Natural killer cell treated with Interleukin-12 subunit alpha and Interleukin-12 subunit beta and Interleukin-15 and Interleukin-18, amount 100 ng/mL, for 72 hours (primary cell): ENCODE data around the gene HGF. TPM values are rescaled to one million over a fixed set of nuclear protein-coding genes. Genes with fewer than 3 reads are reported as not detected.

Source experiments
- ATAC-seq, 2 donors: fragments of 150-1000 bp; cut with Tn5 transposase in 1 of 2; sonication (Bioruptor Pico), chemical (Tn5 transposase) in 1 of 2; 2 replicates each; pipeline ENCODE4 v1.10.0; 2021
- DNase-seq: peaks from one replicate; pipeline ENCODE4 v3.0.0; 2022; ENCODE audit warnings: low spot score
- H3K27ac Mint-ChIP-seq, 2 donors: 1 replicate in 1 of 2; 2 replicates in 1 of 2; pipeline ENCODE4 v1.8.0; 2022; ENCODE audit warnings: mixed read lengths in 2 of 2, mild to moderate bottlenecking in 1 of 2, moderate library complexity in 1 of 2
- H3K27me3 Mint-ChIP-seq, 2 donors: 1 replicate in 1 of 2; 2 replicates in 1 of 2; pipeline ENCODE4 v1.8.0; 2022; ENCODE audit warnings: mixed read lengths in 2 of 2
- H3K36me3 Mint-ChIP-seq: one replicate; pipeline ENCODE4 v1.8.0; 2022; ENCODE audit warnings: mixed read lengths
- H3K4me1 Mint-ChIP-seq, 2 donors: 1 replicate in 1 of 2; 2 replicates in 1 of 2; pipeline ENCODE4 v1.8.0; 2022; ENCODE audit warnings: low read depth in 2 of 2, mixed read lengths in 2 of 2, mild to moderate bottlenecking in 1 of 2
- H3K4me3 Mint-ChIP-seq: one replicate; pipeline ENCODE4 v1.8.0; 2022; ENCODE audit warnings: mixed read lengths
- H3K9me3 Mint-ChIP-seq: 2 replicates; pipeline ENCODE4 v1.8.0; 2022; ENCODE audit warnings: mixed read lengths
- total RNA-seq, 2 donors: library from RNA; stranded (reverse); gene quantifications; one replicate each; pipeline ENCODE4 v1.2.3, GENCODE V29; 2022

The HGF gene
- total RNA-seq, 2 donors from 2014 or later, result 0.53 TPM; not detected in 1

DNA sequence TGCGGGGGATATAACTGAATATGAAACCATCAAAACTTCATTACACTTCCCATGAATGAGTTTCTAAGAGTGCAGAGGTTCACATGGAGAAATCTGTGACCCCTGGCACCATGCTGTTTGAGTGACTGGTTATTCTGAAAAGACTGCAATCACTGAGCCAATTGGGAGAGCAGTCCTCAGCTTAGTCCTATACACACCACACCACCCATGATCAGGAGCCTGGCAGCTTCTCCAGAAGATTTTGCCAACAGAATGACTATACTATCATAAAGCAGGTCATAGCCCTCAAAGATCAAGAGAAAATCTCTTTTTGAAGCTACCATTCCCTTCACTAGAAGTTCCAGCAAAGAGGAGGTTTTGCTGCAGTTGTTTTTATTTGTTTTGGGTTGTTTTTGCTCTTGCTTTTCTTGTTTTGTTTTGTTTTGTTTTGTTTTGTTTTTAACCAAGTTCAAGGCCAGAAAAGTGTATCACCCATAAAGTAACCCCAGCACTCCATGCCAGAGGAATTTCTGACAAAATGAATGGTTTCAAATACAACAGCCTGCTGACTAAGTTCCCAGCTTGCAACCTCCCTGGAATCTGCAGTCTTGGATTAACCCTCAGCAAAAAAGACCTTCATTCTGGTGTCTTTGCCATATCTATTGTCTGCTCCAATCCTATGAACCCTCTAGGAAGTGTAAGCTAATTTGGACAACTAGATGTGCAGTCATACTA is 19.7 kb upstream of the HGF start:
- DNase-seq (no peak), ATAC-seq (no peak)
- Mint-ChIP-seq H3K9me3 (peaks cover 9% of the 10 kb centered on the region), H3K36me3 (peaks cover 4% of the 10 kb centered on the region), H3K27ac (peak overlapping the region in 1 of 2 donors; percentile 50), H3K27me3 (no peaks in the 10 kb centered on the region), H3K4me3 (no peak overlapping the region), H3K4me1 (no peaks in the 10 kb centered on the region)

- Mint-ChIP-seq H3K27me3 (no peaks in the 10 kb centered on the region), H3K36me3 (peaks cover 4% of the 10 kb centered on the region)
Measured at GRCh38 chr7:81788246-81788645, 18.4 kb upstream of the HGF start.

DNA sequence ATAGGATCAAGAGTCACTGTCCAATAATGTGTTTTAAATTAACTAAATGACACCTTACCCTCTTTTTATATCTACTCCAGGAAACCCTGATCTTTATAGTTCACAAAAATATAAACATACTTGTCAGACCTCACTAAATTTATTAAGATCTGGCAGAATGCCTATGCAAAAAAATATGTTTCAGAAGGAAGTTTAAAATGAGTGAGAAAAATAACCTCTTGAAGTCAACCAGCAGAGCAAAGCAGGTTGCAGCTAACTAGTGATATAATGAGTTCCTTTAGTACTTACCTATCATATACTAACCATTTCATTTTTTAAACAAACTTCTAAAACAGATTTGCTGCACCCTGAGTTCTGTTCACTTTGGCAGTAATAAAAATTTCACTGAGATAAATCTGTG is 14.0 kb upstream of the HGF start:
- H3K4me1 Mint-ChIP-seq, result no peaks in the 10 kb centered on the region

More at GRCh38 chr7:81788246-81788645, 18.4 kb upstream of the HGF start:
- peaks cover 9% of the 10 kb centered on the region for H3K9me3 Mint-ChIP-seq
- ATAC-seq (no peak), DNase-seq (no peak)
- no peak overlapping the region for H3K4me3 Mint-ChIP-seq
- no peaks in the 10 kb centered on the region for H3K4me1 Mint-ChIP-seq
- no peak overlapping the region for H3K27ac Mint-ChIP-seq

GRCh38 chr7:81780914-81781693 is 11.3 kb upstream of the HGF start:
- H3K27ac Mint-ChIP-seq, result no peak overlapping the region
- no peak for ATAC-seq
- no peaks in the 10 kb centered on the region for H3K9me3 Mint-ChIP-seq
- DNase-seq, result no peak
- no peak overlapping the region for H3K4me3 Mint-ChIP-seq
- H3K4me1 Mint-ChIP-seq, result no peaks in the 10 kb centered on the region
- no peaks in the 10 kb centered on the region for H3K27me3 Mint-ChIP-seq
- H3K36me3 Mint-ChIP-seq, result no peaks in the 10 kb centered on the region

More for the DNA sequence above, 14.0 kb upstream of the HGF start:
- Mint-ChIP-seq H3K4me3 (no peak overlapping the region), H3K27ac (no peak overlapping the region), H3K27me3 (no peaks in the 10 kb centered on the region), H3K9me3 (no peaks in the 10 kb centered on the region), H3K36me3 (no peaks in the 10 kb centered on the region)
- ATAC-seq (no peak), DNase-seq (no peak)

DNA sequence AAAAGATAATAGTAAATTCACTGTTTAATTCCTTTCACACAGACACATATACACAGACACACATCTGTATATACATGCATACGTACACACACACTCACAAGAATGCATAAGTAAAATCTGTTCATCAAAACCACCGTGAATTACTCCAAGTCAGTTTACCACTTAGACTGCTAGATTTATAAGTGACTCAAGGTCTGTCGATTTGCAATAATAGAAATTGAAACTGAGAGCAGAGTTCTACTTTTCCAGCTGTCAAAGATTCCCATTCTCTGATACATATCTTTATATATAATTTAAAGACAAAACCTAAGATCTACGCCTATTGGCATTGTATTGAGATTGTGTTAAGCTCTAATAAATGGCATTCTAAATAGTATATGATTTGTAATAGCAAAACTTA is 9.9 kb upstream of the HGF start:
- DNase-seq, result no peak
- Mint-ChIP-seq H3K9me3 (no peaks in the 10 kb centered on the region), H3K4me1 (no peaks in the 10 kb centered on the region), H3K36me3 (no peaks in the 10 kb centered on the region), H3K27ac (no peak overlapping the region), H3K4me3 (no peak overlapping the region), H3K27me3 (no peaks in the 10 kb centered on the region)
- ATAC-seq, result no peak

DNA sequence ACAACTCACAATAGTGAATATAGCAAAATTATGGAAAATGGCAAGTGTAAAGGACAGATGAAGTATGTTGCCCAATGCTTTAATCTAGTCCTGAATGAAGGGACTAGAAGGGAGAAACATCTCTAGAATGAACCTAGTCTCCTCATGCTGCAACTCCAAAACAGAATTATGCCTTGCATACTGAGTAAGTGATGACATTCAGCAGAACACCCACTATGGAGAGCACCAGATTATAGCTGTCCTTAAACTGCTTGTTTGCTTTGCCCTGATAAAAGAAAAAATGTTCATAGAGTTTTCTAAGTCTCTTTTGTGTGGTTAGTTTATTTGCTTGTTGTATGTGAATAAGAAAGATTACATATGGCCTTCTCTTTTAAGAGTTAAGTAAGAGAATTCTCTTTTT is 7.8 kb upstream of the HGF start:
- no peak for ATAC-seq
- no peaks in the 10 kb centered on the region for H3K27me3 Mint-ChIP-seq
- H3K4me3 Mint-ChIP-seq, result no peak overlapping the region
- no peaks in the 10 kb centered on the region for H3K9me3 Mint-ChIP-seq
- H3K27ac Mint-ChIP-seq, result no peak overlapping the region
- no peaks in the 10 kb centered on the region for H3K4me1 Mint-ChIP-seq
- no peak for DNase-seq
- H3K36me3 Mint-ChIP-seq, result no peaks in the 10 kb centered on the region

DNA sequence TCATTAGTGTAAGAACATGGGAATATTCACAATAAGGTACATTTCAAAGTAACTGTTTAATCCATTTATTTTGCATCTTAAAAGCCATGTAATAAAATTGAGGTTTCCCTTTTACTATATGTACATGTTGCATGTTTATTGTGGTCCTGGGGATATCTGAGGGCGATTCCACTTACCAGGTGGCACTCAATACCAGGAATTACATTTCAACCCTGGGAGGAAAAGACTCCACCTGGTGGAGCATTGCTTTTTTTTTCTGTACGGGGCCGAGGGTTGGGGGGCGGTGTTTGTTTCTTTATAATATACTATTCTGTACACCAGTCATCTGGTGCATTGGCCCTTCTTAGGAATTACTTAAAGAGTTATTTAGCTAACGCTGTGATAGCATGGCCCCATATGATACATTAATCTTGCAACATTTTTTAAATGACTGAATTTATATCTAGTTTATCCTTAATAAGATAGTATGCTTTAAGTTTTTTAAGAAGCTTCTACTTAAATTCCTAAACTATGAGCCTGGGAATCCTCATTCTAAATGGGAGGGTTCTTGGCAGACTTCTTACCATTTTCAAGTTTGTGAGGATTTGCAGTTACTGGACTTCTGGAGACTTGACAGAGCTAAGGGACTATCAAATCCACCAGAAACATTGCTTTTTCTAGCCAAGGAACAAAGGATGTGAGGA is 7.2 kb upstream of the HGF start:
- H3K36me3 Mint-ChIP-seq, result no peaks in the 10 kb centered on the region
- no peak overlapping the region for H3K4me3 Mint-ChIP-seq
- no peaks in the 10 kb centered on the region for H3K4me1 Mint-ChIP-seq
- H3K9me3 Mint-ChIP-seq, result no peaks in the 10 kb centered on the region
- no peaks in the 10 kb centered on the region for H3K27me3 Mint-ChIP-seq
- no peak for DNase-seq
- no peak for ATAC-seq
- no peak overlapping the region for H3K27ac Mint-ChIP-seq

DNA sequence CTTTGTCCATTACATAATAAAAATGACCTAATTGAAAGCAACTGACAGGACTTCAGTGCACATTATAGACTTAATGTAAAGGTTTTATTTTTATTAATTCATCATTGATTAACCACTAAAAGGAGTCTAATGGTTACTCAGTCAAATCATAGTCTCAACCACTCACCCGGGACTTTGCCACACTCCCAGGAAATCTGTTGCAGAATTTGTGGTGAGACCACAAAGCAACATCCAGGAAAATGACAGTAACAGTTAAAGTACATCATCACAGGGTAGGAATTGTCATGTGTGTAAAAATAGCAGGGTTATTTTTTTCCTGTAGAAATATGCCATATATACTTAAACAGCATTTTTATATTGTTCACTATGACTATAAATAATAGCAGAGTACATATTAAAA is 6.3 kb upstream of the HGF start:
- Mint-ChIP-seq H3K27ac (no peak overlapping the region), H3K9me3 (peaks cover 5% of the 10 kb centered on the region), H3K36me3 (no peaks in the 10 kb centered on the region), H3K4me3 (no peak overlapping the region), H3K4me1 (no peaks in the 10 kb centered on the region), H3K27me3 (no peaks in the 10 kb centered on the region)
- DNase-seq, result no peak
- ATAC-seq, result no peak

DNA sequence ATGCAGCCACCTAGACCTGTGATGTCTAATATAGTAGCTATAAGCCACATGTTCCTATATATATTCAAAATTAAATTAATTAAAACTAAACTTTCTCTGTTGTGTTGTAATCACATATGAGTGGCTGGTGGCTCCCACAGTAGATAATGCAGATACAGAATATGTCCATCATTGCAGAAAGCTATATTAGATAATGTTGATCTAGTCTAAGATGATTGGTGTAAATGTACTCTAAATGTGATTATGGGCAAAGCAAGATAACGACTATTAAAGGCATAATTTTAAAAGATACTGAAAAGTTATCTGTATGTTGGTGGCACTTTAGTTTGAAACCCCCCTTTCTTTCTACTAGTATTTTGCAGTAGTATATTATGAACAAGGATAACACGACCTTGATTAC is 5.7 kb upstream of the HGF start:
- H3K4me3 Mint-ChIP-seq, result no peak overlapping the region
- DNase-seq (no peak), ATAC-seq (no peak)
- H3K9me3 Mint-ChIP-seq, result peaks cover 5% of the 10 kb centered on the region
- H3K27me3 Mint-ChIP-seq, result no peaks in the 10 kb centered on the region
- H3K4me1 Mint-ChIP-seq, result no peaks in the 10 kb centered on the region
- H3K36me3 Mint-ChIP-seq, result no peaks in the 10 kb centered on the region
- H3K27ac Mint-ChIP-seq, result no peak overlapping the region

GRCh38 chr7:81774551-81774950 is 4.7 kb upstream of the HGF start:
- no peak for ATAC-seq
- Mint-ChIP-seq H3K27me3 (no peaks in the 10 kb centered on the region), H3K36me3 (no peaks in the 10 kb centered on the region), H3K27ac (no peak overlapping the region), H3K4me3 (no peak overlapping the region), H3K9me3 (peaks cover 5% of the 10 kb centered on the region), H3K4me1 (peaks cover 0 to under 1% of the 10 kb centered on the region in 2 donors)
- no peak for DNase-seq

- Mint-ChIP-seq H3K4me3 (no peak overlapping the region), H3K36me3 (no peaks in the 10 kb centered on the region), H3K9me3 (peaks cover 11% of the 10 kb centered on the region), H3K27me3 (no peaks in the 10 kb centered on the region), H3K4me1 (peaks cover 0 to 6% of the 10 kb centered on the region in 2 donors), H3K27ac (no peak overlapping the region)
- no peak for ATAC-seq
- DNase-seq, result no peak
Measured at GRCh38 chr7:81770728-81771223, 929 bp upstream of the HGF start.

- no peaks in the 10 kb centered on the region for H3K27me3 Mint-ChIP-seq
- H3K9me3 Mint-ChIP-seq, result peaks cover 11% of the 10 kb centered on the region
- ATAC-seq (no peak), DNase-seq (no peak)
- peak overlapping the region; percentile 76 for H3K4me3 Mint-ChIP-seq
- peak overlapping the region in 1 of 2 donors; percentile 40 for H3K27ac Mint-ChIP-seq
- H3K36me3 Mint-ChIP-seq, result no peaks in the 10 kb centered on the region
- H3K4me1 Mint-ChIP-seq, result peaks cover 0 to 6% of the 10 kb centered on the region in 2 donors
Measured at GRCh38 chr7:81768951-81769778, 682 bp downstream of the HGF start.

- ATAC-seq (no peak), DNase-seq (no peak)
- Mint-ChIP-seq H3K9me3 (peaks cover 15% of the 10 kb centered on the region), H3K27me3 (no peaks in the 10 kb centered on the region), H3K36me3 (no peaks in the 10 kb centered on the region), H3K4me3 (no peak overlapping the region), H3K27ac (no peak overlapping the region), H3K4me1 (peaks cover 0 to 6% of the 10 kb centered on the region in 2 donors)
Measured at GRCh38 chr7:81767926-81768325, 1.9 kb downstream of the HGF start.
